Endodermal cell (in vitro differentiated cells): Measurements from ENCODE around the gene SYNE1. TPM values are rescaled to one million over a fixed set of nuclear protein-coding genes. Genes with fewer than 3 reads are reported as not detected.

Experiments used
- DNase-seq: peaks from one replicate; pipeline ENCODE4 v3.0.0-alpha.2; 2017
- H3K27ac ChIP-seq: 2 replicates; pipeline ENCODE4 v1.5.1; 2013; ENCODE audit warnings: mild to moderate bottlenecking, low read depth, low read length, moderate library complexity
- H3K27me3 ChIP-seq: 2 replicates; pipeline ENCODE4 v1.6.1; 2013; ENCODE audit warnings: mild to moderate bottlenecking, low read length, moderate library complexity; ENCODE audit not compliant: insufficient read depth, control insufficient read depth, poor library complexity, severe bottlenecking
- H3K36me3 ChIP-seq: 2 replicates; pipeline ENCODE4 v1.7.0; 2013; ENCODE audit warnings: mild to moderate bottlenecking, low read length, moderate library complexity; ENCODE audit not compliant: control insufficient read depth, insufficient read depth
- H3K4me1 ChIP-seq: one replicate; pipeline ENCODE4 v1.7.0; 2013; ENCODE audit warnings: low read length; ENCODE audit not compliant: control insufficient read depth, insufficient read depth
- H3K4me3 ChIP-seq: 2 replicates; pipeline ENCODE4 v1.5.1; 2013; ENCODE audit warnings: mild to moderate bottlenecking, low read length, moderate library complexity
- H3K9ac ChIP-seq: 2 replicates; pipeline ENCODE4 v1.6.1; 2013; ENCODE audit warnings: mild to moderate bottlenecking, low read length, moderate library complexity; ENCODE audit not compliant: poor library complexity, severe bottlenecking; ENCODE audit errors: extremely low read depth
- H3K9me3 ChIP-seq: 2 replicates; pipeline ENCODE4 v1.6.1; 2013; ENCODE audit warnings: mild to moderate bottlenecking, low read length, moderate library complexity; ENCODE audit not compliant: control insufficient read depth
- H3K27ac Mint-ChIP-seq: 2 replicates; pipeline ENCODE4 v1.8.0; 2020; ENCODE audit warnings: mixed read lengths
- H3K27me3 Mint-ChIP-seq: 2 replicates; pipeline ENCODE4 v1.8.0; 2021; ENCODE audit warnings: mild to moderate bottlenecking, mixed read lengths; ENCODE audit not compliant: insufficient read depth
- H3K36me3 Mint-ChIP-seq: 2 replicates; pipeline ENCODE4 v1.8.0; 2020; ENCODE audit warnings: low read depth, mixed read lengths
- H3K4me1 Mint-ChIP-seq: 2 replicates; pipeline ENCODE4 v1.8.0; 2020; ENCODE audit warnings: mixed read lengths
- H3K4me3 Mint-ChIP-seq: 2 replicates; pipeline ENCODE4 v1.8.0; 2020; ENCODE audit warnings: mild to moderate bottlenecking, moderate library complexity, mixed read lengths
- H3K9me3 Mint-ChIP-seq: 2 replicates; pipeline ENCODE4 v1.8.0; 2020; ENCODE audit warnings: mild to moderate bottlenecking, mixed read lengths
- WGBS, 2 experiments: methylation state at CpG; one replicate each; pipeline versions ENCODE4 v1.1.5 to v1.1.7; 2013; ENCODE audit warnings: missing lambda C conversion rate in 2 of 2, mixed read lengths in 1 of 2; ENCODE audit not compliant: insufficient coverage in 1 of 2, insufficient read length in 1 of 2; 5-methylcytosine and 5-hydroxymethylcytosine counted together
- total RNA-seq, 2 donors: library from RNA; stranded (reverse); fragmentation: NEBNext Ultra II Directional in 1 of 2; extraction: Animal tissue kit (Norgen Biotek cat#: 25700) in 1 of 2; gene quantifications; 2 replicates in 1 of 2; 3 replicates in 1 of 2; pipeline ENCODE4 v1.2.1, GENCODE V29; 2021
- TF ChIP-seq, protein P1 (sequence below): fragments of 200-600 bp; sonication (generic); conservative IDR thresholded peaks from 2 replicates; pipeline ENCODE4 v1.5.0; 2021; ENCODE audit warnings: antibody characterized with exemption, mild to moderate bottlenecking

Gene SYNE1
- total RNA-seq, 2 donors from 2014 or later = 7.9 to 9.5 TPM

DNA sequence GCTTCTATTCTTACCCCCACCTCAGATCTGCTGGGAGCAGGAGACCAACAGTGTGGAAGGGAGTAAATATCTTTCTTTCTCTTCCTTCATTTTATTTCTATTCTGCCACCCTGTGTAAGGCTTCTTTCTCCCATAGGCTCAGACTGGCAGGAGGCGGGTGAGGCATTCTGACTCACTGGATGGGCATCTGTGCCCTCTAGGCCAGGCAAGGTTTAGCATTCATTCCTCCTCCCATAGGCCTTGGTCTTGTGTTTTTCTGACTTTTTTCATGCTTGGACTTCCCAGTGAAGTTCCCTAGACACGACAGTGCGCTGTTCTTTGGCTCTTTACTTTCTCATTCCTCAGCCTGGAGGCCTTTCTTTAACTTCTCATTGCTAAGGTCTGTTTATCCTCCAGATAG lies 235.2 kb downstream of the SYNE1 start:
- Mint-ChIP-seq H3K9me3 (no peaks in the 10 kb centered on the region), H3K27me3 (no peaks in the 10 kb centered on the region), H3K4me1 (peaks cover 12% of the 10 kb centered on the region), H3K4me3 (no peak overlapping the region), H3K27ac (no peak overlapping the region), H3K36me3 (no peaks in the 10 kb centered on the region)
- H3K4me1 ChIP-seq = peaks cover 5% of the 10 kb centered on the region
- H3K27me3 ChIP-seq = no peaks in the 10 kb centered on the region
- H3K9me3 ChIP-seq = no peaks in the 10 kb centered on the region
- TF ChIP-seq, protein P1, sequence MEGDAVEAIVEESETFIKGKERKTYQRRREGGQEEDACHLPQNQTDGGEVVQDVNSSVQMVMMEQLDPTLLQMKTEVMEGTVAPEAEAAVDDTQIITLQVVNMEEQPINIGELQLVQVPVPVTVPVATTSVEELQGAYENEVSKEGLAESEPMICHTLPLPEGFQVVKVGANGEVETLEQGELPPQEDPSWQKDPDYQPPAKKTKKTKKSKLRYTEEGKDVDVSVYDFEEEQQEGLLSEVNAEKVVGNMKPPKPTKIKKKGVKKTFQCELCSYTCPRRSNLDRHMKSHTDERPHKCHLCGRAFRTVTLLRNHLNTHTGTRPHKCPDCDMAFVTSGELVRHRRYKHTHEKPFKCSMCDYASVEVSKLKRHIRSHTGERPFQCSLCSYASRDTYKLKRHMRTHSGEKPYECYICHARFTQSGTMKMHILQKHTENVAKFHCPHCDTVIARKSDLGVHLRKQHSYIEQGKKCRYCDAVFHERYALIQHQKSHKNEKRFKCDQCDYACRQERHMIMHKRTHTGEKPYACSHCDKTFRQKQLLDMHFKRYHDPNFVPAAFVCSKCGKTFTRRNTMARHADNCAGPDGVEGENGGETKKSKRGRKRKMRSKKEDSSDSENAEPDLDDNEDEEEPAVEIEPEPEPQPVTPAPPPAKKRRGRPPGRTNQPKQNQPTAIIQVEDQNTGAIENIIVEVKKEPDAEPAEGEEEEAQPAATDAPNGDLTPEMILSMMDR = no peak
- H3K27ac ChIP-seq = no peak overlapping the region
- H3K36me3 ChIP-seq = no peaks in the 10 kb centered on the region
- WGBS, 2 experiments = 96 to 100% methylated on average over 3 of the region's 3 CpGs
- no peak for DNase-seq
- H3K9ac ChIP-seq = no peak overlapping the region
- no peak overlapping the region for H3K4me3 ChIP-seq

DNA sequence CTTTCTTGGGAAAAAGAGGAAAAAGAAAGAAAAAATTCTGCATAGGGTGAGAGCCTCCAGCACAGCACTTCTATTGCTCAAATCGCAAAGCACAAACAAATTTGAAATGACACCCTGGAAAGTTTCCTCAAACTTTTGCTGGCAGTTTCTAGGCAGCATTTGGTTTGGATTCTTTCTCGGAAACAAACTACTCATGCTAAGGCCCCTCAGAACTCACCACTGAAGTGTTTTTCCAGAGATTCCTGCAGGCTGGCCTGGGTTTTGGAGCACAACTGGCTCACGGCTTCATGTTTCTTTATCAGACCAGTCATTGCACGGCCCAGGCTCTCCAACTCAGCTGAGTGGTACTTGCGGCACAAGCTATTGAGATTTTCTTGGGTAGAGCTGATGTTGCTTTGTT lies 237.8 kb downstream of the SYNE1 start:
- H3K27ac Mint-ChIP-seq = no peak overlapping the region

DNA sequence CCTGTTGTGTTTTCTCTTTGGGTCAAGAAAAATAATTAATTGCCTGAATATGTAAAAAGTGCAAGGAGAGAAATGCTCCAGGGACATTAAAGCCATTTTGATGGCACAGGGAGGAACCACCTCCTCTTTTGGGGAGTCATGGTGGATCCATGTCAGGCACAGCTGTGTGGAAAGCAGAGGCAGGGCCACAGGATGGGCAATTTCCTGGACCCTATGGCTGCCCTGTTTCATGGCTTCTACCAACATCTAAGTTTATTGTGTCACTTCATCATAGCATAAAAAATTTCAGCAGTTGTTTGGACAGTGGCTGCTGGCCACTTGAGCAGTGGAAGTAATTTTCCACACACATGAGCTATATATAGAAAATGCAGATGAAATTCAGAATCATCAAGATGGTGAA lies 238.2 kb downstream of the SYNE1 start:
- no peak for DNase-seq
- H3K9me3 ChIP-seq = no peaks in the 10 kb centered on the region
- H3K4me1 ChIP-seq = peaks cover 8% of the 10 kb centered on the region
- no peaks in the 10 kb centered on the region for H3K9me3 Mint-ChIP-seq
- H3K4me3 ChIP-seq = no peak overlapping the region
- no peaks in the 10 kb centered on the region for H3K27me3 Mint-ChIP-seq
- TF ChIP-seq, protein P1 = no peak
- H3K36me3 Mint-ChIP-seq = no peaks in the 10 kb centered on the region
- no peak overlapping the region for H3K9ac ChIP-seq
- no peaks in the 10 kb centered on the region for H3K36me3 ChIP-seq
- H3K27ac Mint-ChIP-seq = no peak overlapping the region
- H3K4me1 Mint-ChIP-seq = peaks cover 17% of the 10 kb centered on the region
- H3K27me3 ChIP-seq = no peaks in the 10 kb centered on the region
- no peak overlapping the region for H3K27ac ChIP-seq
- H3K4me3 Mint-ChIP-seq = no peak overlapping the region

More for the DNA sequence above, 237.8 kb downstream of the SYNE1 start:
- no peak overlapping the region for H3K4me3 ChIP-seq
- Mint-ChIP-seq H3K27me3 (no peaks in the 10 kb centered on the region), H3K4me3 (no peak overlapping the region), H3K4me1 (peaks cover 17% of the 10 kb centered on the region), H3K9me3 (no peaks in the 10 kb centered on the region), H3K36me3 (no peaks in the 10 kb centered on the region)
- no peak for DNase-seq
- no peaks in the 10 kb centered on the region for H3K27me3 ChIP-seq
- TF ChIP-seq, protein P1 = no peak
- H3K4me1 ChIP-seq = peaks cover 8% of the 10 kb centered on the region
- H3K36me3 ChIP-seq = no peaks in the 10 kb centered on the region
- H3K27ac ChIP-seq = no peak overlapping the region
- 93 to 100% methylated on average over 3 to 5 of the region's 5 CpGs for WGBS, 2 experiments
- no peak overlapping the region for H3K9ac ChIP-seq
- no peaks in the 10 kb centered on the region for H3K9me3 ChIP-seq
